Adrenal gland (tissue), 5 donors: ENCODE data around the gene FRMD5.

Experiments
- CTCF ChIP-seq, 6 experiments: fragments of 450-650 bp in 4 of 6; fragments of 200-600 bp in 2 of 6; sonication (generic) in 1 of 6; IDR thresholded peaks; 1 replicate in 5 of 6; 2 replicates in 1 of 6; pipeline versions ENCODE4 v1.5.1 to v1.8.0; 2016 to 2021; ENCODE audit warnings: antibody characterized with exemption in 6 of 6, mild to moderate bottlenecking in 2 of 6, moderate library complexity in 1 of 6
- POLR2A ChIP-seq, 2 donors: fragments of 450-650 bp; IDR thresholded peaks; one replicate each; pipeline ENCODE4 v1.6.1; 2017; ENCODE audit warnings: antibody characterized with exemption in 2 of 2, mild to moderate bottlenecking in 2 of 2, moderate library complexity in 1 of 2
- donor health status: DM: no; HTN: no; CAD: no.

DNA sequence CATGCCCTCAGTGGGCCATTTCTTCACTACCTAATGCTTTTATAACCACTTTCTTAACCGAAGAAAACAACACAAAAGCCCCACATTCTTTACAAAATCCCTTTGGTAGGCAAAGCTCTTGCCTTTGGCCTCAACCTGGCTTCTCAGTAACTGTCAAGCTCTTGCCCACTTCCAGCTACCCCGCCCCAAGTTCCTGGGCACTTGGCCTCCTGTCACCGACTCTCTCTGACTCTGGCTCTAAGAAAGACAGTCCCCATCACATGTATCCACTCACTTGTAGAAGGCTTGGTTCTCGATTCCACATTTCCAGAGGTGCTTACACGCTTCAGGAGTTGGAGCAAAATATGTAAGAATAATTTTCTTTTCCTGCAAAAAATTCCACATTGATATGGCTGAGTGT, 307.2 kb downstream of the FRMD5 start:
- TF ChIP-seq CTCF (IDR thresholded peaks at IDR 0.05) (no peak), POLR2A (IDR thresholded peaks at IDR 0.05) (no peak)
